CD14-positive monocyte (primary cell): Measurements from ENCODE around the gene SPARC. TPM values are rescaled to one million over a fixed set of nuclear protein-coding genes. Genes with fewer than 3 reads are reported as not detected.

Experiments used
- DNase-seq, 3 donors: peaks; one replicate each; pipeline ENCODE4 v3.0.0-alpha.2; 2011 to 2022
- H2AFZ ChIP-seq: 2 replicates; pipeline ENCODE4 v1.6.0; 2012; ENCODE audit warnings: mild to moderate bottlenecking, low read depth, low read length, inconsistent platforms; ENCODE audit not compliant: insufficient read depth, poor library complexity, severe bottlenecking
- H3K27ac ChIP-seq, 2 donors: 1 replicate in 1 of 2; 2 replicates in 1 of 2; pipeline ENCODE4 v1.5.1; 2012 to 2013; ENCODE audit warnings: low read length in 2 of 2, control low read depth in 1 of 2, inconsistent platforms in 1 of 2, low read depth in 1 of 2, mild to moderate bottlenecking in 1 of 2
- H3K27me3 ChIP-seq, 2 donors: one replicate each; pipeline versions ENCODE4 v1.6.0 to v1.6.1; 2011 to 2013; ENCODE audit warnings: low read length in 2 of 2; ENCODE audit not compliant: control insufficient read depth in 2 of 2, insufficient read depth in 2 of 2
- H3K36me3 ChIP-seq, 2 donors: replicated peaks in 1 of 2; 1 replicate in 1 of 2; 2 replicates in 1 of 2; pipeline versions ENCODE4 v1.5.1 to v1.6.1; 2012 to 2013; ENCODE audit warnings: low read length in 2 of 2, control low read depth in 1 of 2, inconsistent platforms in 1 of 2, mild to moderate bottlenecking in 1 of 2; ENCODE audit not compliant: insufficient read depth in 2 of 2, control insufficient read depth in 1 of 2
- H3K4me1 ChIP-seq, 2 donors: 1 replicate in 1 of 2; 2 replicates in 1 of 2; pipeline versions ENCODE4 v1.5.1 to v1.6.1; 2012 to 2013; ENCODE audit warnings: low read length in 2 of 2, control low read depth in 1 of 2, inconsistent platforms in 1 of 2, mild to moderate bottlenecking in 1 of 2, moderate library complexity in 1 of 2; ENCODE audit not compliant: insufficient read depth in 2 of 2, control insufficient read depth in 1 of 2
- H3K4me2 ChIP-seq: replicated peaks from 2 replicates; pipeline ENCODE3; 2012; ENCODE audit warnings: low read length, moderate library complexity, mild to moderate bottlenecking; ENCODE audit not compliant: poor library complexity, severe bottlenecking; ENCODE audit errors: extremely low read depth
- H3K4me3 ChIP-seq, 3 experiments: fragments of 200-600 bp in 1 of 3; sonication (generic) in 1 of 3; replicated peaks in 1 of 3; 1 replicate in 2 of 3; 2 replicates in 1 of 3; pipeline ENCODE4 v1.5.1; 2011 to 2013; ENCODE audit warnings: low read length in 3 of 3, mild to moderate bottlenecking in 3 of 3, control low read depth in 2 of 3, low read depth in 2 of 3, inconsistent platforms in 1 of 3, moderate library complexity in 1 of 3
- H3K79me2 ChIP-seq: 2 replicates; pipeline ENCODE4 v1.6.0; 2012; ENCODE audit warnings: mild to moderate bottlenecking, control low read depth, inconsistent platforms, low read length, moderate library complexity; ENCODE audit not compliant: insufficient read depth
- H3K9ac ChIP-seq: 2 replicates; pipeline ENCODE4 v1.6.0; 2017; ENCODE audit warnings: low read length, mild to moderate bottlenecking; ENCODE audit not compliant: insufficient read depth, poor library complexity, severe bottlenecking
- H3K9me3 ChIP-seq, 2 donors: replicated peaks in 1 of 2; 1 replicate in 1 of 2; 2 replicates in 1 of 2; pipeline versions ENCODE4 v1.5.1 to v1.6.1; 2012 to 2013; ENCODE audit warnings: low read length in 2 of 2, control low read depth in 1 of 2; ENCODE audit not compliant: control insufficient read depth in 1 of 2, insufficient read depth in 1 of 2
- H4K20me1 ChIP-seq: 2 replicates; pipeline ENCODE4 v1.6.0; 2012; ENCODE audit warnings: mild to moderate bottlenecking, low read length, control low read depth, moderate library complexity; ENCODE audit not compliant: insufficient read depth
- H3K27ac Mint-ChIP-seq, 7 donors: one replicate each; pipeline ENCODE4 v1.8.0; 2020; ENCODE audit warnings: mild to moderate bottlenecking in 7 of 7, mixed read lengths in 7 of 7, moderate library complexity in 6 of 7, inconsistent platforms in 2 of 7
- H3K27me3 Mint-ChIP-seq, 3 donors: one replicate each; pipeline ENCODE4 v1.8.0; 2021 to 2022; ENCODE audit warnings: low read depth in 3 of 3, mild to moderate bottlenecking in 3 of 3, mixed read lengths in 3 of 3, moderate library complexity in 3 of 3, inconsistent platforms in 1 of 3
- H3K36me3 Mint-ChIP-seq, 2 donors: one replicate each; pipeline ENCODE4 v1.8.0; 2020; ENCODE audit warnings: mixed read lengths in 2 of 2, inconsistent platforms in 1 of 2, mild to moderate bottlenecking in 1 of 2
- H3K4me1 Mint-ChIP-seq: one replicate; pipeline ENCODE4 v1.8.0; 2020; ENCODE audit warnings: mild to moderate bottlenecking, mixed read lengths
- H3K4me3 Mint-ChIP-seq, 2 donors: one replicate each; pipeline ENCODE4 v1.8.0; 2020; ENCODE audit warnings: mild to moderate bottlenecking in 2 of 2, mixed read lengths in 2 of 2, moderate library complexity in 1 of 2
- H3K9me3 Mint-ChIP-seq, 7 donors: one replicate each; pipeline ENCODE4 v1.8.0; 2020 to 2022; ENCODE audit warnings: mixed read lengths in 7 of 7, mild to moderate bottlenecking in 6 of 7, moderate library complexity in 6 of 7, inconsistent platforms in 2 of 7
- WGBS: methylation state at CpG from one replicate; pipeline ENCODE4 v1.1.5; 2013; ENCODE audit warnings: missing lambda C conversion rate; ENCODE audit not compliant: insufficient coverage; 5-methylcytosine and 5-hydroxymethylcytosine counted together
- intact Hi-C, 2 donors: fragments of 100-400 bp; cut with micrococcal nuclease; formaldehyde crosslinking; loops; one replicate each; pipeline versions ENCODE4 v1.15.0 to v1.15.1; 2023
- polyA plus RNA-seq, 3 donors: library from polyadenylated mRNA; depleted of rRNA in 1 of 3; unstranded in 2 of 3; stranded (reverse) in 1 of 3; fragments of 300-500 nt in 2 of 3; fragments of >200 nt in 1 of 3; fragmentation: Illumina TruSeq in 2 of 3; gene quantifications; 1 replicate in 2 of 3; 2 replicates in 1 of 3; pipeline ENCODE4 v1.2.3, GENCODE V29; 2012 to 2021
- TF ChIP-seq, protein P1 (sequence below): fragments of 200-600 bp; IDR thresholded peaks from one replicate; pipeline ENCODE4 v1.8.0; 2022; ENCODE audit warnings: antibody characterized with exemption, mild to moderate bottlenecking

Gene SPARC
- polyA plus RNA-seq, 3 donors = 3.0 to 19.7 (median 10.7) TPM

DNA sequence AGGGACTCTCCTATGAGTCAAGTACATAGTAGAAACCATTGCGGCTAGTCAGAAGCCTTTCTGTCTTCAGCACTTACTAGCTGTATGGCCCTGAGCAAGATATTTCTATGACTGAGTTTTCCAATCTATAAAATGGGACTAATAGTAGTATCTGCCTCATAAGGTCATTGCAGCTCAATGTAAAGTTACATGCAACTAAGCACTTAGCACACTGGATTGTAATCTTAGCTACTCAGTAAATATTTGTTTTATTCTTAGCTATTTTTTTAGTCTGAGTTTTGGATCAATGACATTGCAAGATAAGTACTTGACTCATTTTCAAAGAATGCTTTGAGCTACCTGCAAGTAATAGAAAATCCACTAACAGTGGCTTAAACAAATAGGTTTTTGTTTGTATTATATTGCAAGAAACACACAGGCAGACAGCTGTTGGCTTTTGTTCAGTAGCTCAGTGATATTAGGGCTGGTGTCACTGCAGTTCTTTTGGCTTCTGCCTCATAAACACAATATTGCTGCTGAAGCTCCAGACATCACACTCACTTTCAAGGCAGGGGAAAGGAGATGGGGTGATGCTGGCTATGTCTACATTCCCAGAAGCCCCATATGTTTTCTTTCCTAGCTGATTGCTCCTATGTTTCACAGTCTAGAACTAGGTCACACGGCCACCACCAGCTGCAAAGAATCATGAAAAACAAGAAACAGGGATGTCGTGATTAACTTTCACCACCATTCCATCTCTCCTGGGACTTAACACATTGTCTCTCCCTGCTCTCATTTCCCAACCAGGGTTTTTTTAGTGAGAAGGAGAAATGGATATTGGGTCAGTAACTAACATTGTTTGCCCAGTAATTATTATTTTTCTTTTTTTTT is 68.6 kb downstream of the SPARC start:
- H3K9me3 ChIP-seq = no peaks in the 10 kb centered on the region
- H3K79me2 ChIP-seq = no peaks in the 10 kb centered on the region
- intact Hi-C loops = no loop called here
- H3K36me3 ChIP-seq = no peaks in the 10 kb centered on the region
- Mint-ChIP-seq H3K27me3 (peaks cover 6 to 9% (median 8%) of the 10 kb centered on the region in 3 donors), H3K4me3 (no peak overlapping the region), H3K36me3 (no peaks in the 10 kb centered on the region), H3K27ac (peak overlapping the region in 1 of 7 donors; percentile 14), H3K4me1 (peaks cover 2% of the 10 kb centered on the region), H3K9me3 (peaks cover 0 to 1% (median 0%) of the 10 kb centered on the region in 7 donors)
- H3K4me2 ChIP-seq = no peak overlapping the region
- no peak overlapping the region for H3K4me3 ChIP-seq
- H3K9ac ChIP-seq = no peak overlapping the region
- WGBS = 100% methylated on average over 1 of the region's 3 CpGs
- no peak overlapping the region for H3K27ac ChIP-seq
- no peak overlapping the region for H2AFZ ChIP-seq
- TF ChIP-seq, protein P1, sequence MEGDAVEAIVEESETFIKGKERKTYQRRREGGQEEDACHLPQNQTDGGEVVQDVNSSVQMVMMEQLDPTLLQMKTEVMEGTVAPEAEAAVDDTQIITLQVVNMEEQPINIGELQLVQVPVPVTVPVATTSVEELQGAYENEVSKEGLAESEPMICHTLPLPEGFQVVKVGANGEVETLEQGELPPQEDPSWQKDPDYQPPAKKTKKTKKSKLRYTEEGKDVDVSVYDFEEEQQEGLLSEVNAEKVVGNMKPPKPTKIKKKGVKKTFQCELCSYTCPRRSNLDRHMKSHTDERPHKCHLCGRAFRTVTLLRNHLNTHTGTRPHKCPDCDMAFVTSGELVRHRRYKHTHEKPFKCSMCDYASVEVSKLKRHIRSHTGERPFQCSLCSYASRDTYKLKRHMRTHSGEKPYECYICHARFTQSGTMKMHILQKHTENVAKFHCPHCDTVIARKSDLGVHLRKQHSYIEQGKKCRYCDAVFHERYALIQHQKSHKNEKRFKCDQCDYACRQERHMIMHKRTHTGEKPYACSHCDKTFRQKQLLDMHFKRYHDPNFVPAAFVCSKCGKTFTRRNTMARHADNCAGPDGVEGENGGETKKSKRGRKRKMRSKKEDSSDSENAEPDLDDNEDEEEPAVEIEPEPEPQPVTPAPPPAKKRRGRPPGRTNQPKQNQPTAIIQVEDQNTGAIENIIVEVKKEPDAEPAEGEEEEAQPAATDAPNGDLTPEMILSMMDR = no peak
- no peaks in the 10 kb centered on the region for H4K20me1 ChIP-seq
- no peaks in the 10 kb centered on the region for H3K27me3 ChIP-seq
- no peak for DNase-seq
- H3K4me1 ChIP-seq = no peaks in the 10 kb centered on the region

GRCh38 chr5:151617383-151617840 is 69.3 kb downstream of the SPARC start:
- no peak overlapping the region for H3K9ac ChIP-seq
- H3K27ac ChIP-seq = no peak overlapping the region
- intact Hi-C loops = no loop called here
- H4K20me1 ChIP-seq = no peaks in the 10 kb centered on the region
- no peaks in the 10 kb centered on the region for H3K27me3 ChIP-seq
- Mint-ChIP-seq H3K27me3 (peaks cover 5 to 10% (median 9%) of the 10 kb centered on the region in 3 donors), H3K9me3 (peaks cover 0 to 1% (median 0%) of the 10 kb centered on the region in 7 donors), H3K36me3 (no peaks in the 10 kb centered on the region), H3K4me3 (no peak overlapping the region), H3K27ac (peak overlapping the region in 1 of 7 donors; percentile 18), H3K4me1 (peaks cover 5% of the 10 kb centered on the region)
- no peak overlapping the region for H3K4me3 ChIP-seq
- no peaks in the 10 kb centered on the region for H3K4me1 ChIP-seq
- TF ChIP-seq, protein P1 = no peak
- H3K36me3 ChIP-seq = no peaks in the 10 kb centered on the region
- H3K79me2 ChIP-seq = no peaks in the 10 kb centered on the region
- no peak overlapping the region for H3K4me2 ChIP-seq
- no peak overlapping the region for H2AFZ ChIP-seq
- no peaks in the 10 kb centered on the region for H3K9me3 ChIP-seq
- no peak for DNase-seq
- WGBS = 91% methylated on average over 4 of the region's 6 CpGs
